GM18511 (cell line): ENCODE measurements around the gene PCMTD2.

Experiments
- ATAC-seq: cut with Tn5 transposase; IDR thresholded peaks from one replicate; pipeline ENCODE4 v1.9.1; 2021; ENCODE audit warnings: mild to moderate bottlenecking, moderate library complexity; ENCODE audit not compliant: unreplicated experiment

Gene PCMTD2

GRCh38 chr20:64238115-64238825 is 17.3 kb upstream of the PCMTD2 start:
- no peak for ATAC-seq

GRCh38 chr20:64238851-64239387 is 16.6 kb upstream of the PCMTD2 start:
- no peak for ATAC-seq

GRCh38 chr20:64239449-64240242 is 15.9 kb upstream of the PCMTD2 start:
- no peak for ATAC-seq

GRCh38 chr20:64240243-64241015 is 15.1 kb upstream of the PCMTD2 start:
- no peak for ATAC-seq

- ATAC-seq = no peak
These were observed 14.5 kb upstream of the PCMTD2 start for GRCh38 chr20:64241061-64241460.

GRCh38 chr20:64242003-64242796 is 13.3 kb upstream of the PCMTD2 start:
- no peak for ATAC-seq

GRCh38 chr20:64242797-64243475 is 12.6 kb upstream of the PCMTD2 start:
- ATAC-seq = no peak

- ATAC-seq = no peak
These were observed 11.2 kb upstream of the PCMTD2 start for GRCh38 chr20:64244281-64244805.

- ATAC-seq = no peak
These were observed 10.5 kb upstream of the PCMTD2 start for GRCh38 chr20:64244870-64245603.

- ATAC-seq = no peak
These were observed 9.6 kb upstream of the PCMTD2 start for GRCh38 chr20:64245746-64246595.

- no peak for ATAC-seq
These were observed 8.8 kb upstream of the PCMTD2 start for GRCh38 chr20:64246616-64247306.

- no peak for ATAC-seq
These were observed 8.3 kb upstream of the PCMTD2 start for GRCh38 chr20:64247307-64247618.

GRCh38 chr20:64247970-64248841 is 7.3 kb upstream of the PCMTD2 start:
- no peak for ATAC-seq

- ATAC-seq = no peak
These were observed 5.5 kb upstream of the PCMTD2 start for GRCh38 chr20:64250027-64250426.

- no peak for ATAC-seq
These were observed 2.6 kb upstream of the PCMTD2 start for GRCh38 chr20:64253000-64253383.

GRCh38 chr20:64253443-64253842 is 2.1 kb upstream of the PCMTD2 start:
- ATAC-seq = no peak

- ATAC-seq = no peak
These were observed 1.4 kb upstream of the PCMTD2 start for GRCh38 chr20:64254156-64254555.
